ENCODE results near the gene ZNF202. TPM values are rescaled to one million over a fixed set of nuclear protein-coding genes. Genes with fewer than 3 reads are reported as not detected.

Gene ZNF202
- total and polyA plus RNA-seq, 9 donors = 13.0 to 22.8 (median 16.7) TPM

- Histone ChIP-seq H3K4me3 (ENCODE audit: low read length) (no peak overlapping the region), H3K27me3 (ENCODE audit: control insufficient read depth, insufficient read depth, low read length) (no peaks in the 10 kb centered on the region)
Measured at GRCh38 chr11:123692961-123693360, 48.5 kb downstream of the ZNF202 start.

GRCh38 chr11:123690485-123690884 lies 51.0 kb downstream of the ZNF202 start:
- no peak for DNase-seq
- Histone ChIP-seq H3K4me1 (ENCODE audit: control insufficient read depth, insufficient read depth, low read length) (no peaks in the 10 kb centered on the region), H3K9me3 (replicated peaks; ENCODE audit: control insufficient read depth, low read depth, low read length) (no peaks in the 10 kb centered on the region), H3K27ac (ENCODE audit: low read length) (no peak overlapping the region), H3K4me3 (ENCODE audit: low read length) (no peak overlapping the region), H3K36me3 (ENCODE audit: control insufficient read depth, insufficient read depth, low read length) (no peaks in the 10 kb centered on the region), H3K27me3 (ENCODE audit: control insufficient read depth, insufficient read depth, low read length) (no peaks in the 10 kb centered on the region)
- no CpG with 5 or more reads among the region's 3 CpGs for WGBS (ENCODE audit: insufficient coverage)

More at GRCh38 chr11:123692961-123693360, 48.5 kb downstream of the ZNF202 start:
- no peaks in the 10 kb centered on the region for H3K36me3 ChIP-seq (ENCODE audit: control insufficient read depth, insufficient read depth, low read length)
- H3K9me3 ChIP-seq (replicated peaks; ENCODE audit: control insufficient read depth, low read depth, low read length) = no peaks in the 10 kb centered on the region
- DNase-seq = no peak
- no peak overlapping the region for H3K27ac ChIP-seq (ENCODE audit: low read length)
- no peaks in the 10 kb centered on the region for H3K4me1 ChIP-seq (ENCODE audit: control insufficient read depth, insufficient read depth, low read length)

DNA sequence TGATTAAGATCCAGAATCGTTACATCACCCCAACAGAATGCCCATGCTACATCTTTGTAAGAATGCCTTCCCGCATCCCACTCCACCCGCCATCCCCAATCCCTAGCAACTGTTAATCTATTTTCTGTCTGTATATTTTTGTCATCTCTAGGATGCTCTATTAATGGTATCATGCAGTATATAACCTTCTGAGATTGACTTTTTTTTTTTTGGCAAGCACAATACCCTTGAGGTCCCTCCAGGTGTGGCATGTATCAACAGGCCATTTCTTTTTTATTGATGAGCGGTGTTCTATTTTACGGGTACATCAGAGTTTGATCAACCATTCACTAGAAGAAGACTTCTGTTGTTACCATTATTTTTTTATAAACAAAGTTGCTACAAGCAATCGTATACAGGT lies 56.9 kb downstream of the ZNF202 start:
- Histone ChIP-seq H3K4me1 (ENCODE audit: control insufficient read depth, insufficient read depth, low read length) (peaks cover 2% of the 10 kb centered on the region), H3K27me3 (ENCODE audit: control insufficient read depth, insufficient read depth, low read length) (no peaks in the 10 kb centered on the region), H3K27ac (ENCODE audit: low read length) (no peak overlapping the region), H3K36me3 (ENCODE audit: control insufficient read depth, insufficient read depth, low read length) (no peaks in the 10 kb centered on the region), H3K4me3 (ENCODE audit: low read length) (no peak overlapping the region), H3K9me3 (replicated peaks; ENCODE audit: control insufficient read depth, low read depth, low read length) (no peaks in the 10 kb centered on the region)
- DNase-seq = no peak
- WGBS (ENCODE audit: insufficient coverage) = no CpG with 5 or more reads among the region's 6 CpGs

GRCh38 chr11:123683428-123684170 lies 57.9 kb downstream of the ZNF202 start:
- 53% methylated on average over 7 of the region's 8 CpGs for WGBS (ENCODE audit: insufficient coverage)
- no peaks in the 10 kb centered on the region for H3K9me3 ChIP-seq (replicated peaks; ENCODE audit: control insufficient read depth, low read depth, low read length)
- H3K27me3 ChIP-seq (ENCODE audit: control insufficient read depth, insufficient read depth, low read length) = no peaks in the 10 kb centered on the region
- H3K27ac ChIP-seq (ENCODE audit: low read length) = no peak overlapping the region
- H3K4me3 ChIP-seq (ENCODE audit: low read length) = no peak overlapping the region
- H3K4me1 ChIP-seq (ENCODE audit: control insufficient read depth, insufficient read depth, low read length) = peaks cover 2% of the 10 kb centered on the region
- no peak for DNase-seq
- no peaks in the 10 kb centered on the region for H3K36me3 ChIP-seq (ENCODE audit: control insufficient read depth, insufficient read depth, low read length)

DNA sequence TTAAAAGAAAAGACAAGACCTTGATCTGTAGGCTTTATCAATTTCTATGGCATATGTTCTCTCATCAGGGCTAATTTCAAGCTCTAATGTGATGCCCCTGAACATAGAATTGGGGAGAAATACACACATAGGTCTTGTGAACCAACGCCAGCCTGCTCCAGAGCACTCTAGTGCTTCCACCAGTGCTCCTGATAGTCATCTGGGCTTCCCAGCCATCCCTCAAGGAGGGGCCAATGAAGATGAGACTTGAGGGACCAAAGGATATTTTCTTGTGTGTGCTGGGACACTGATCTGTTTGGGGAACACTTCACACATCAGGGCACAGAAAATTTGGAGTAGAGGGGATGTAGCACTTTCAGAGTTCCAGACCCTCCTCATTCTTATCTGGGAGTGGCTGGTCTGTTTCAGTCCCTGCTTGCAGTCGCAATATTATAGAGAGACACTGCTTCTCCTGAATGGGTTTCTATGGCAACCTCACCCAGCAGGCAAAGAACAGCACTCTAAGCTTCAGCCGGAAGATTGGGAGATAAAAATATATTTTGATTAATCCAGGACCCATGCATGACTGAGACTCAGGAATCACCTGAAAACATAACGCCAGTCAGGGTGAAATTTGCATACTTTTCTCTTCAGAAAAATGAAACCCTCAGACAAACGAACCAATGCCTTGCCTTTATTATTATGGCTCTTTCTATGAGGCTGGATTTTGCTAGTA lies 58.6 kb downstream of the ZNF202 start:
- no peaks in the 10 kb centered on the region for H3K36me3 ChIP-seq (ENCODE audit: control insufficient read depth, insufficient read depth, low read length)
- no peak for DNase-seq
- H3K9me3 ChIP-seq (replicated peaks; ENCODE audit: control insufficient read depth, low read depth, low read length) = no peaks in the 10 kb centered on the region
- peaks cover 2% of the 10 kb centered on the region for H3K4me1 ChIP-seq (ENCODE audit: control insufficient read depth, insufficient read depth, low read length)
- no peak overlapping the region for H3K27ac ChIP-seq (ENCODE audit: low read length)
- H3K27me3 ChIP-seq (ENCODE audit: control insufficient read depth, insufficient read depth, low read length) = no peaks in the 10 kb centered on the region
- no CpG with 5 or more reads among the region's 5 CpGs for WGBS (ENCODE audit: insufficient coverage)
- no peak overlapping the region for H3K4me3 ChIP-seq (ENCODE audit: low read length)

DNA sequence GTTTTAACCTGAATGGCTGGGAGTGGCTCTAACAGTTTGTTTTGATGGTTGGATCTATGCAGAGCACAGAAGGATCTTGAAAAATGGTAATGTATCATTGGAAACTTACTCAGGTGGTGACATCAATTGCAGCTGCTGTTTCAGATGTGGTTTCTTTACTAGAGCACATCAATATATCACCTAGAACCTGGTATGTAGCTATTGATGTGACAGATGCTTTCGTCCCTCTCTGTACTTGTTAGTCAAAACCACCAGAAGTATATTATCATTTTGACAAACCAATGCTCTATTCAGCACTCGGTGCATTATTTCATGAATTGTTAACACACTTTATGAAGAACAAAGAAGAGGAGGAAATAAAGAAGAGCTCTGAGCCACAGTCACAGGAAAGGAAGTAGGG lies 60.4 kb downstream of the ZNF202 start:
- Histone ChIP-seq H3K4me3 (ENCODE audit: low read length) (no peak overlapping the region), H3K9me3 (replicated peaks; ENCODE audit: control insufficient read depth, low read depth, low read length) (no peaks in the 10 kb centered on the region), H3K27me3 (ENCODE audit: control insufficient read depth, insufficient read depth, low read length) (no peaks in the 10 kb centered on the region), H3K4me1 (ENCODE audit: control insufficient read depth, insufficient read depth, low read length) (peaks cover 2% of the 10 kb centered on the region), H3K36me3 (ENCODE audit: control insufficient read depth, insufficient read depth, low read length) (no peaks in the 10 kb centered on the region), H3K27ac (ENCODE audit: low read length) (no peak overlapping the region)
- no peak for DNase-seq
- WGBS (ENCODE audit: insufficient coverage) = no CpG with 5 or more reads among the region's 2 CpGs

DNA sequence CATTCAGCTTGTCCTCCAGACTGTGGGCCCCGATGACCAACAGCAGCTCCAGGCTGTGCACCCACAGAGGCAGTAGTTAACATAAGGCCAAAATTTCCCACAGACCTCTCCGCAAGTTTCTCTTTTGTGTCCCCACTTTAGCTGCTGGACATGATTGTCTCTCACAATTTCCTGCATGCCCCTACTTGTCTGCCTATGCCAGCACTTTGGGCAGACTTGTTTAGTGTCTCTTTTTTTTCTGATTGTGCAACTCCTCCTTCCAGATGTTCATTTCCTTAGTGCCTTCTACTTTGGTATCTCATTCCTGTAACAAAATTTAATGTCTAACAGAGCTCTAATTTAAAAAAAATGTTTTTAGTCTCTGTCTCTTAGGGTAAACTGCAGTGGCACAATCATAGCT lies 63.2 kb downstream of the ZNF202 start:
- Histone ChIP-seq H3K27ac (ENCODE audit: low read length) (no peak overlapping the region), H3K9me3 (replicated peaks; ENCODE audit: control insufficient read depth, low read depth, low read length) (no peaks in the 10 kb centered on the region), H3K36me3 (ENCODE audit: control insufficient read depth, insufficient read depth, low read length) (no peaks in the 10 kb centered on the region), H3K4me3 (ENCODE audit: low read length) (no peak overlapping the region), H3K27me3 (ENCODE audit: control insufficient read depth, insufficient read depth, low read length) (no peaks in the 10 kb centered on the region), H3K4me1 (ENCODE audit: control insufficient read depth, insufficient read depth, low read length) (peaks cover 3% of the 10 kb centered on the region)
- no peak for DNase-seq
- 97% methylated on average over 2 of the region's 2 CpGs for WGBS (ENCODE audit: insufficient coverage)

DNA sequence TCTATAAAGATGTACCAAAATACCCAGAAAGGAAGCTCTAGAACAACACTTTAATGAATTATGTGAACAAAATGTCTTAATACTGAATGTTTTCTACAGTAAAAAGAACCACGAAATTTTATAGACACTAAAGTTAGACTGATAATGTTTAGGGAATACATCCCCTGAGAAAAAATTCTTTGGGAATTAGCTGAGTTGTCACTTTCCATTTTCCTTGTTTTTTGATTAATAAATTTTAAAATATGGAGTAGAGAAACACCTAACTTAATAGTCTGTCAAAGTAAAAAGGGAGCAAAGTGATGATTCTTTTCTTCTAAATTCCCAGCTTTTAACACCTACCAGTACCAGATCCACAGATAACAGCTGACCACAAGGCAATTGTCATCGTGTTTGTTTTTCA lies 64.0 kb downstream of the ZNF202 start:
- Histone ChIP-seq H3K4me1 (ENCODE audit: control insufficient read depth, insufficient read depth, low read length) (peaks cover 3% of the 10 kb centered on the region), H3K9me3 (replicated peaks; ENCODE audit: control insufficient read depth, low read depth, low read length) (no peaks in the 10 kb centered on the region), H3K27ac (ENCODE audit: low read length) (no peak overlapping the region), H3K27me3 (ENCODE audit: control insufficient read depth, insufficient read depth, low read length) (no peaks in the 10 kb centered on the region), H3K4me3 (ENCODE audit: low read length) (no peak overlapping the region), H3K36me3 (ENCODE audit: control insufficient read depth, insufficient read depth, low read length) (no peaks in the 10 kb centered on the region)
- DNase-seq = no peak
- whole genome bisulfite sequencing (ENCODE audit: insufficient coverage) = no CpG with 5 or more reads among the region's 2 CpGs

GRCh38 chr11:123674297-123674696 lies 67.2 kb downstream of the ZNF202 start:
- H3K27me3 ChIP-seq (ENCODE audit: control insufficient read depth, insufficient read depth, low read length) = no peaks in the 10 kb centered on the region
- H3K4me1 ChIP-seq (ENCODE audit: control insufficient read depth, insufficient read depth, low read length) = peaks cover 3% of the 10 kb centered on the region
- H3K27ac ChIP-seq (ENCODE audit: low read length) = no peak overlapping the region
- DNase-seq = no peak
- no CpG with 5 or more reads among the region's 2 CpGs for WGBS (ENCODE audit: insufficient coverage)
- H3K36me3 ChIP-seq (ENCODE audit: control insufficient read depth, insufficient read depth, low read length) = no peaks in the 10 kb centered on the region
- no peak overlapping the region for H3K4me3 ChIP-seq (ENCODE audit: low read length)
- H3K9me3 ChIP-seq (replicated peaks; ENCODE audit: control insufficient read depth, low read depth, low read length) = no peaks in the 10 kb centered on the region
